Activated naive CD8-positive, alpha-beta T cell treated with anti-CD3 and anti-CD28 coated beads, Interleukin-2, amount 10 ng/mL, durations not matched to agents 7 days and 5 days (primary cell): ENCODE data around the gene JPH2. TPM values are rescaled to one million over a fixed set of nuclear protein-coding genes. Genes with fewer than 3 reads are reported as not detected.
A peak's percentile ranks its signal among the peaks of the same experiment; 100 is the strongest.
"Not testable (repeated sequence)": the region's sequence is repeated elsewhere in the genome, so short reads cannot be mapped to it uniquely, and the experiment has no call there.

Experiments
- ATAC-seq: fragments of 150-1000 bp; cut with Tn5 transposase; one replicate; pipeline ENCODE4 v1.10.0; 2021; ENCODE audit warnings: low read depth, moderate library complexity
- POLR2A ChIA-PET: fragments of 350-600 bp; sonication (Branson Sonifier 250); formaldehyde crosslinking; loops from one replicate; lab custom pipeline; 2021; ENCODE audit warnings: antibody characterized with exemption; lab: Charles Lee
- DNase-seq: peaks from one replicate; pipeline ENCODE4 v3.0.0; 2021
- H3K27ac Mint-ChIP-seq: one replicate; pipeline ENCODE4 v1.8.0; 2022; ENCODE audit warnings: mild to moderate bottlenecking, mixed read lengths
- H3K27me3 Mint-ChIP-seq: one replicate; pipeline ENCODE4 v1.8.0; 2022; ENCODE audit warnings: mild to moderate bottlenecking, moderate library complexity, mixed read lengths
- H3K36me3 Mint-ChIP-seq: one replicate; pipeline ENCODE4 v1.8.0; 2021; ENCODE audit warnings: mild to moderate bottlenecking, mixed read lengths
- H3K4me1 Mint-ChIP-seq: one replicate; pipeline ENCODE4 v1.8.0; 2021; ENCODE audit warnings: mixed read lengths
- H3K4me3 Mint-ChIP-seq: one replicate; pipeline ENCODE4 v1.8.0; 2022; ENCODE audit warnings: mild to moderate bottlenecking, moderate library complexity, mixed read lengths
- H3K9me3 Mint-ChIP-seq: one replicate; pipeline ENCODE4 v1.8.0; 2021; ENCODE audit warnings: mixed read lengths
- total RNA-seq, 2 experiments: library from RNA; stranded (reverse); gene quantifications; one replicate each; pipeline ENCODE4 v1.2.3, GENCODE V29; 2021

JPH2 gene
- total RNA-seq, 2 experiments from 2014 or later = 0.36 to 0.37 TPM

GRCh38 chr20:44208165-44208564 is 21.2 kb upstream of the JPH2 start:
- POLR2A ChIA-PET = no interaction called here
- H3K4me1 Mint-ChIP-seq = peaks cover 38% of the 10 kb centered on the region
- H3K27ac Mint-ChIP-seq = no peak overlapping the region

DNA sequence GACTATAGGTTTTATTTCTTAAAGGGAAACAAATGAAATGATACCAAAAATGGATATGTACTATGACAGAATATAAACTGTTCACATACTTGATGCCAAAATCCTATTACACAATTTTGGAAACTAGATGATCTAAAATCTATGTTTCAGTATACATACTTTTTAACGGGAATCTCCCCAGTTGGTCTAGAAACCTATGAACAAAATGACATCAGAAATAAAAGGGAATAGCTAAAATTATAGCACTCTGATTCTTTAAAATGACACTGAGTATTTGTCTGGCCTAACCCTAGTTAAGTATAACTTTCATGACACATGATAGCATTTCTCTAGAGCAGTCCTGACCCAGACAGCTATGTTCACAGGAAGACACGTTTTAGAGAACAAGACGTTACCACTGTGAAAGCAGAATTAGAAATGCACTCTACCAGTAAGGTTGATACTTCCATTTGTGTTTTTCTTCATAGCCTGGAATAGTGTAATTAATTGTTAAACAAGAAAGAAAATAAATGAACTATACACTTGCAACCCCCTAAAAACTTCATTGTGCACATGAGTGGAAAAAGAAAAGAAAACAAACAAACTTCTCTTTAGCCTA is 20.2 kb upstream of the JPH2 start:
- H3K36me3 Mint-ChIP-seq = peaks cover 12% of the 10 kb centered on the region
- H3K4me3 Mint-ChIP-seq = no peak overlapping the region
- no peak overlapping the region for H3K27ac Mint-ChIP-seq
- H3K9me3 Mint-ChIP-seq = no peaks in the 10 kb centered on the region
- DNase-seq (no peak), ATAC-seq (no peak)
- H3K27me3 Mint-ChIP-seq = no peaks in the 10 kb centered on the region
- POLR2A ChIA-PET = no interaction called here
- peaks cover 38% of the 10 kb centered on the region for H3K4me1 Mint-ChIP-seq

More at GRCh38 chr20:44208165-44208564, 21.2 kb upstream of the JPH2 start:
- no peaks in the 10 kb centered on the region for H3K9me3 Mint-ChIP-seq
- H3K36me3 Mint-ChIP-seq = peaks cover 12% of the 10 kb centered on the region
- H3K4me3 Mint-ChIP-seq = peak overlapping the region; percentile 52
- no peak for ATAC-seq
- H3K27me3 Mint-ChIP-seq = no peaks in the 10 kb centered on the region
- no peak for DNase-seq

DNA sequence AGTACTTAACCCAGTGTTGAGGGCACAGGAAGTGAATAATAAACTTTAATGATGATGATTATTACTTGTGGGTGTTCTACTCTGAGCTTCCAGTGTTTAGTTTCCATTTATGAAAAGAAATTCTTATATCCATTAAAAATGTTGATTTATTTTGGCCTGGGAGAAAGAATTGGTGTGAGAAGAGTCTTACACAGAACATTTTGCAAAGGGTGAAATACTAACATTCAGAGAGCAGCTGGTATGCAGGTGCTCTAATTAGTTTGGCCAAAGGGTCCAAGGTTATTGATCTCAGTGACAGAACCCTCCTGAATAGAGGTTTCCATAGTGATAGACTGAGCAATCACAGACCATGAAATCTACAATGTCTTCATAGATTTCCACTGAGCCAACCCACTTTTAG is 19.1 kb upstream of the JPH2 start:
- no peak for ATAC-seq
- no peak for DNase-seq
- no peaks in the 10 kb centered on the region for H3K27me3 Mint-ChIP-seq
- H3K9me3 Mint-ChIP-seq = no peaks in the 10 kb centered on the region
- peaks cover 18% of the 10 kb centered on the region for H3K36me3 Mint-ChIP-seq
- POLR2A ChIA-PET = no interaction called here
- peaks cover 28% of the 10 kb centered on the region for H3K4me1 Mint-ChIP-seq
- H3K27ac Mint-ChIP-seq = no peak overlapping the region
- H3K4me3 Mint-ChIP-seq = no peak overlapping the region

- no peaks in the 10 kb centered on the region for H3K27me3 Mint-ChIP-seq
- H3K4me3 Mint-ChIP-seq = no peak overlapping the region
- DNase-seq (no peak), ATAC-seq (no peak)
- H3K9me3 Mint-ChIP-seq = no peaks in the 10 kb centered on the region
- no peak overlapping the region for H3K27ac Mint-ChIP-seq
- peaks cover 29% of the 10 kb centered on the region for H3K36me3 Mint-ChIP-seq
- peaks cover 31% of the 10 kb centered on the region for H3K4me1 Mint-ChIP-seq
- POLR2A ChIA-PET = no interaction called here
These were observed 17.8 kb upstream of the JPH2 start for GRCh38 chr20:44204832-44205215.

- POLR2A ChIA-PET = no interaction called here
- peaks cover 34% of the 10 kb centered on the region for H3K36me3 Mint-ChIP-seq
These were observed 17.3 kb upstream of the JPH2 start for GRCh38 chr20:44204156-44204831.

DNA sequence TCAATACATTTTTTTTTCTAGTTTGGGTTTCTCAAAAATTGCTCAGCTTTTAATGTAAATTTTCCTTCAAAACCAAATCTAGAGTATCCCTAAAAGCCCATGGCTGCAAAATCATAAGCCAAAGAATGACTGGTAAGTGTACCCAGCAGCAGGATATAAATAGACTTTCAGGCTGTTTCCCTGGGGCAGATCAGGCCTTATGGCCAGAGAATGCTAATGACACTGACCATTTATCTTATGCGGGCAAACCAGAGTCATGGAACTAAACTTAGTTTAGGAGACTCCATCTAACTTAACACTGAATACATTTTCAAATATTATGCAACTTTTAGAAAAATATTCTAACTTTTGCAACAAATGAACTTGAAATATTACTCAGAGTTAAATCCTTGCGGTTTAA is 16.2 kb upstream of the JPH2 start:
- H3K27me3 Mint-ChIP-seq = no peaks in the 10 kb centered on the region
- peaks cover 36% of the 10 kb centered on the region for H3K36me3 Mint-ChIP-seq
- no peak overlapping the region for H3K27ac Mint-ChIP-seq
- H3K4me3 Mint-ChIP-seq = no peak overlapping the region
- POLR2A ChIA-PET = no interaction called here
- no peak for DNase-seq
- H3K9me3 Mint-ChIP-seq = no peaks in the 10 kb centered on the region
- H3K4me1 Mint-ChIP-seq = peaks cover 26% of the 10 kb centered on the region
- ATAC-seq = no peak

More at GRCh38 chr20:44204156-44204831, 17.3 kb upstream of the JPH2 start:
- Mint-ChIP-seq H3K4me1 (peaks cover 32% of the 10 kb centered on the region), H3K27me3 (no peaks in the 10 kb centered on the region), H3K9me3 (no peaks in the 10 kb centered on the region), H3K4me3 (no peak overlapping the region), H3K27ac (no peak overlapping the region)
- ATAC-seq (no peak), DNase-seq (no peak)

DNA sequence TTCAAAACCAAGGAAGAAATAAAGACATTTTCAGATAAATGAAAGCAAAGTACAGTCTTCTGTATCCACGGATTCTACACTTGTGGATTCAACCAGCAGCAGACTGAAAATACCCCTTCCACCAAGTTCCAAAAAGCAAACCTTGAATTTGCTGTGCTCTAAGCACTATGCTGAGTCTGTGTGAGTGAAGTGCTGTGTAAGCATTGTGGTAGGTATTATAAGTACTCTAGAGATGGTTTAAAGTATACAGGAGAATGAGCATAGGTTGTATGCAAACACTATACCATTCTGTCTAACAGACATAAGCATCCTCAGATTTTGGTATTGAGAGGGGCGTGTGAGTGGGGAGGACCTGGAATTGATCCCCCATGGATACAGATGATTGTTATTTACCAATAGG is 14.0 kb upstream of the JPH2 start:
- POLR2A ChIA-PET = no interaction called here
- ATAC-seq = no peak
- H3K27me3 Mint-ChIP-seq = no peaks in the 10 kb centered on the region
- H3K36me3 Mint-ChIP-seq = peaks cover 45% of the 10 kb centered on the region
- DNase-seq = no peak
- peaks cover 28% of the 10 kb centered on the region for H3K4me1 Mint-ChIP-seq
- H3K4me3 Mint-ChIP-seq = no peak overlapping the region
- no peaks in the 10 kb centered on the region for H3K9me3 Mint-ChIP-seq
- H3K27ac Mint-ChIP-seq = no peak overlapping the region

DNA sequence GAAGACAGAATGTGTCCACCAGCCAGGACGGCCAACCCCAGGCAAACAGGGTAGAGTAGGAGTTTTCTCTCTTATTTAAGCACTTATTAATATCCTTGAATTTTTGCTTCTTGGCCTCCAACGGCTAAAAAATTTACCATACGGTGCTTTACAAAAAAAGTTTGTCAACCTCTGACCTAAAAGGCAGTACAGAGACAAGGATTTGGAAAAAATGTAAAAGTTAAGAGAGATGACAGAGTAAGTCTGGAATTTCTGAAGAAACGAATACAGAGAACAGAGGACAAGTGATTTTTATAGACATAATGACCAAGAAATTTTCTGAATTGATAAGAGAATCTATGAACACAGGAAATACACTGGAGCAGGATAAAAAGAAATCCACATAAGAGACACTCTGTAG is 13.4 kb upstream of the JPH2 start:
- POLR2A ChIA-PET = no interaction called here

DNA sequence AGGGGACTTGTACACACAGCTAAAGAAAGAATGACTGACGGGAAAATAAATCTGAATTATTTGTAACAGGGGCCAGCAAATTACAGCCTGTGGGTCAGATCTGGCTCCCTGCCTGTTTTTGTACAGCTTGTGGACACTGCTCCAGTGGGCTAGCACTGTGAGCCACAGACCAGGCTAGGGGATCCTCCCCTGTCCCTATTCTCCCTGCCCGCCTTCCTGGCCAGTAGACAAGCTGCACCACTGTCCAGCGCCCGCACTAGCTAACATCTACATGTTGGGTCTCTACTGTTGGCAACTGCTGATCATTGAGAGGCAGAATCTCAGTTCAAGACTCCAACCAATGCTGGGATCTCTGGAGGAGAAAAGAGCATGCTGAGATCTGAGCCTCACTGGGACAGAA is 12.9 kb upstream of the JPH2 start:
- H3K4me1 Mint-ChIP-seq = peaks cover 34% of the 10 kb centered on the region

More for the DNA sequence above, 13.4 kb upstream of the JPH2 start:
- Mint-ChIP-seq H3K4me1 (peaks cover 32% of the 10 kb centered on the region), H3K36me3 (peaks cover 44% of the 10 kb centered on the region), H3K27ac (no peak overlapping the region), H3K4me3 (no peak overlapping the region), H3K9me3 (no peaks in the 10 kb centered on the region), H3K27me3 (no peaks in the 10 kb centered on the region)
- DNase-seq (no peak), ATAC-seq (no peak)

DNA sequence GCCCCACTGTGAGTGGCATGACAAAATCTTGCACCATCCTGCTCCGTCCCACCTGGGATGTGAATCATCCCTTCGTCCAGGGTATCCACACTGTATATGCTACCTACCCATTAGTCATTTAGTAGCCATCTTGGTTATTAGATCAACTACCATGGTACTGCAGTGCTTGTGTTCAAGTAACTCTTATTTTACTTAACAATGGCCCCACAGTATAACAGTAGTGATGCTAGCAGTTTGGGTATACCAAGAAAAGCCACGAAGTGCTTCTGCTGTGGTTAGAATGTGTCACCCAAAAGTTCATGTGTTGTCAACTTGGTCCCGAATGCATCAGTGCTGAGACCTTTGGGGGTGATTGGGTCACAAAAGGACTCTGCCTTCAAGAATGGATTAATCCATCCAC is 11.9 kb upstream of the JPH2 start:
- Mint-ChIP-seq H3K27me3 (no peaks in the 10 kb centered on the region), H3K27ac (peak overlapping the region; percentile 48), H3K36me3 (peaks cover 40% of the 10 kb centered on the region), H3K4me3 (peak overlapping the region; percentile 74), H3K4me1 (peaks cover 33% of the 10 kb centered on the region), H3K9me3 (no peaks in the 10 kb centered on the region)
- ATAC-seq = peak; percentile 91
- POLR2A ChIA-PET = no interaction called here
- DNase-seq = no peak

More for the DNA sequence above, 12.9 kb upstream of the JPH2 start:
- DNase-seq = no peak
- POLR2A ChIA-PET = no interaction called here
- Mint-ChIP-seq H3K9me3 (no peaks in the 10 kb centered on the region), H3K27ac (no peak overlapping the region), H3K27me3 (no peaks in the 10 kb centered on the region), H3K36me3 (peaks cover 41% of the 10 kb centered on the region), H3K4me3 (no peak overlapping the region)
- ATAC-seq = no peak

- ATAC-seq = no peak
- peaks cover 35% of the 10 kb centered on the region for H3K36me3 Mint-ChIP-seq
- DNase-seq = no peak
These were observed 9.3 kb upstream of the JPH2 start for GRCh38 chr20:44196271-44196670.

GRCh38 chr20:44195605-44196004 is 8.6 kb upstream of the JPH2 start:
- Mint-ChIP-seq H3K27me3 (peaks cover 8% of the 10 kb centered on the region), H3K27ac (no peak overlapping the region), H3K36me3 (peaks cover 29% of the 10 kb centered on the region), H3K4me1 (peaks cover 33% of the 10 kb centered on the region), H3K9me3 (no peaks in the 10 kb centered on the region), H3K4me3 (no peak overlapping the region)
- POLR2A ChIA-PET = interaction anchor here (2.0 kb wide), 1 partner anchor 15 kb away, joined by 7 read pairs; the partner anchor contains the start of gene OSER1
- DNase-seq (no peak), ATAC-seq (no peak)

More at GRCh38 chr20:44196271-44196670, 9.3 kb upstream of the JPH2 start:
- Mint-ChIP-seq H3K27me3 (peaks cover 5% of the 10 kb centered on the region), H3K4me3 (no peak overlapping the region), H3K9me3 (no peaks in the 10 kb centered on the region), H3K4me1 (peaks cover 34% of the 10 kb centered on the region), H3K27ac (no peak overlapping the region)
- POLR2A ChIA-PET = interaction anchor here (2.0 kb wide), 1 partner anchor 14 kb away, joined by 7 read pairs; the partner anchor contains the start of gene OSER1

DNA sequence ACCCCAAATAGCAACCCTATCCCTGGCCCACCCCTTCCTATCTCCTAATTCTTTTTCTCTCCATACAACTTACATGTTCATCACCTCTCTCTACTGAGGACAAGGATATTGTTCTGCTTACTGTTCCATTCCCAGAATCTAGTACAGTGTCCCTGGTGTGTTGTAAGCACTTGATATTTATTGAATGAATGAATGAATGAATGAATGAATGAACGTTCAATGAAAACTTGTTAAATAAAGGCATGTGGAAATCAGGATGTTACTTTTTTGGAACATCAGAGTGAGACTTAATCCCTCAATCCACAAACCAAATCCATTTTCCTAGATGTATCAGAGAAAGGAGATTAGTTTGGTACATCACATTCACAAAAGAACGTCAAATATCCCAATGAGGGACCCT is 6.8 kb upstream of the JPH2 start:
- H3K4me1 Mint-ChIP-seq = peaks cover 25% of the 10 kb centered on the region
- H3K27me3 Mint-ChIP-seq = peaks cover 17% of the 10 kb centered on the region
- ATAC-seq = no peak
- DNase-seq = no peak
- H3K36me3 Mint-ChIP-seq = peaks cover 17% of the 10 kb centered on the region
- H3K4me3 Mint-ChIP-seq = no peak overlapping the region
- H3K9me3 Mint-ChIP-seq = no peaks in the 10 kb centered on the region
- POLR2A ChIA-PET = no interaction called here
- no peak overlapping the region for H3K27ac Mint-ChIP-seq

DNA sequence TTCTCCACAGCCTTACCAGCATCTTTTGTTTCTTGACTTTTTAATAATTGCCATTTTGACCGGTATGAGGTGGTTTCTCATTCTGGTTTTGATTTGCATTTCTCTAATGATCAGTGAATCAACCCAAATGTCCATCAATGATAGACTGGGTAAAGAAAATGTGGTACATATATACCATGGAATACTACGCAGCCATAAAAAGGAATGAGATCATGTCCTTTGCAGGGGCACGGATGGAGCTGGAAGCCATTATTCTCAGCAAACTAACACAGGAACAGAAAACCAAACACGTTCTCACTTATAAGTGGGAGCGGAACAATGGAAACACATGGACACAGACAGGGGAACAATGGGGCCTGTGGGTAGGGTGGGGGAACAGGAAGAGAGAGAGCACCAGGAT is 4.7 kb upstream of the JPH2 start:
- ATAC-seq, H3K27ac Mint-ChIP-seq, H3K4me3 Mint-ChIP-seq, H3K36me3 Mint-ChIP-seq, DNase-seq, H3K9me3 Mint-ChIP-seq: not testable (repeated sequence)
- Mint-ChIP-seq H3K4me1 (peaks cover 33% of the 10 kb centered on the region), H3K27me3 (peaks cover 35% of the 10 kb centered on the region)
- POLR2A ChIA-PET = interaction anchor here (0.6 kb wide), 1 partner anchor 61 kb away, joined by 6 read pairs; no protein-coding TSS in a partner anchor
